HL-60 (cell line): Measurements from ENCODE around the gene RELT.

Experiments
- DNase-seq, 2 experiments: peaks; one replicate each; pipeline ENCODE4 v3.0.0-alpha.2; 2010 to 2020; ENCODE audit warnings: low read depth in 1 of 2, low spot score in 1 of 2
- H3K27ac ChIP-seq: fragments of 250-450 bp; sonication (Bioruptor Pico); replicated peaks from 2 replicates; pipeline ENCODE4 v1.5.1; 2020; ENCODE audit warnings: mild to moderate bottlenecking, moderate library complexity
- H3K27me3 ChIP-seq: fragments of 250-450 bp; sonication (Bioruptor Pico); 2 replicates; pipeline ENCODE4 v1.5.1; 2021; ENCODE audit warnings: mild to moderate bottlenecking, moderate library complexity; ENCODE audit not compliant: insufficient read depth, poor library complexity, severe bottlenecking
- H3K4me3 ChIP-seq: replicated peaks from 2 replicates; pipeline ENCODE4 v1.5.1; 2011; ENCODE audit warnings: mild to moderate bottlenecking, control low read depth, low read length; ENCODE audit not compliant: insufficient read depth
- GABPA ChIP-seq: IDR thresholded peaks from 2 replicates; pipeline ENCODE4 v1.6.1; 2012; ENCODE audit warnings: low read depth
- POLR2AphosphoS5 ChIP-seq: IDR thresholded peaks from 2 replicates; pipeline ENCODE4 v1.6.1; 2012; ENCODE audit warnings: low read depth
- SPI1 ChIP-seq: IDR thresholded peaks from 2 replicates; pipeline ENCODE4 v1.6.1; 2012; ENCODE audit warnings: low read depth, mild to moderate bottlenecking, borderline replicate concordance
- TF ChIP-seq, protein P1 (sequence below): IDR thresholded peaks from 2 replicates; pipeline ENCODE4 v1.6.1; 2012; ENCODE audit warnings: low read depth; ENCODE audit not compliant: insufficient replicate concordance
- TF ChIP-seq, protein P2 (sequence below): IDR thresholded peaks from one replicate; pipeline ENCODE4 v1.5.1; 2011; ENCODE audit warnings: low read length, control low read depth, inconsistent platforms; ENCODE audit not compliant: insufficient read depth

RELT gene

DNA sequence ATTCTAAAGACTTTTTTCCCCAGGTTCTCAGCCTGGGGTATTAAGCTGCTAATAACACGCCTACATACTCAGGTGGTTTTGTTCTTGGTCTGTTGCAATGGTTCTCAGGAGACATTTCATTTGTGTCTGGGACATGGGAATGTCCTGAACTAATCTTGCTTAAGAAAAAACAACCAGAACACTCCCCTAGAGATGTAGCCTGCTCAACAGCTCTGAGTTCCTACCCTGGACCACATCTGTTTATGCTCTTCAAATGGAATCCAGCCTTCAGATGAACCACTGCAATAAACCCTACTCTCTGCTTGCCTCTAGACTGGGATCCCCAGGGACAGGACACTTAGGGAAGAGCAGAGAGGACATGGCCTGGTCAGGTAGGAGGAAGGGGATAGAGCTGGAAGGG, 29.9 kb downstream of the RELT start:
- Histone ChIP-seq H3K27me3 (no peaks in the 10 kb centered on the region), H3K4me3 (no peak overlapping the region), H3K27ac (no peak overlapping the region)
- TF ChIP-seq, protein P1, sequence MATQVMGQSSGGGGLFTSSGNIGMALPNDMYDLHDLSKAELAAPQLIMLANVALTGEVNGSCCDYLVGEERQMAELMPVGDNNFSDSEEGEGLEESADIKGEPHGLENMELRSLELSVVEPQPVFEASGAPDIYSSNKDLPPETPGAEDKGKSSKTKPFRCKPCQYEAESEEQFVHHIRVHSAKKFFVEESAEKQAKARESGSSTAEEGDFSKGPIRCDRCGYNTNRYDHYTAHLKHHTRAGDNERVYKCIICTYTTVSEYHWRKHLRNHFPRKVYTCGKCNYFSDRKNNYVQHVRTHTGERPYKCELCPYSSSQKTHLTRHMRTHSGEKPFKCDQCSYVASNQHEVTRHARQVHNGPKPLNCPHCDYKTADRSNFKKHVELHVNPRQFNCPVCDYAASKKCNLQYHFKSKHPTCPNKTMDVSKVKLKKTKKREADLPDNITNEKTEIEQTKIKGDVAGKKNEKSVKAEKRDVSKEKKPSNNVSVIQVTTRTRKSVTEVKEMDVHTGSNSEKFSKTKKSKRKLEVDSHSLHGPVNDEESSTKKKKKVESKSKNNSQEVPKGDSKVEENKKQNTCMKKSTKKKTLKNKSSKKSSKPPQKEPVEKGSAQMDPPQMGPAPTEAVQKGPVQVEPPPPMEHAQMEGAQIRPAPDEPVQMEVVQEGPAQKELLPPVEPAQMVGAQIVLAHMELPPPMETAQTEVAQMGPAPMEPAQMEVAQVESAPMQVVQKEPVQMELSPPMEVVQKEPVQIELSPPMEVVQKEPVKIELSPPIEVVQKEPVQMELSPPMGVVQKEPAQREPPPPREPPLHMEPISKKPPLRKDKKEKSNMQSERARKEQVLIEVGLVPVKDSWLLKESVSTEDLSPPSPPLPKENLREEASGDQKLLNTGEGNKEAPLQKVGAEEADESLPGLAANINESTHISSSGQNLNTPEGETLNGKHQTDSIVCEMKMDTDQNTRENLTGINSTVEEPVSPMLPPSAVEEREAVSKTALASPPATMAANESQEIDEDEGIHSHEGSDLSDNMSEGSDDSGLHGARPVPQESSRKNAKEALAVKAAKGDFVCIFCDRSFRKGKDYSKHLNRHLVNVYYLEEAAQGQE, result no peak
- TF ChIP-seq SPI1, result no peak
- TF ChIP-seq GABPA, result no peak
- TF ChIP-seq POLR2AphosphoS5, result no peak
- TF ChIP-seq, protein P2, sequence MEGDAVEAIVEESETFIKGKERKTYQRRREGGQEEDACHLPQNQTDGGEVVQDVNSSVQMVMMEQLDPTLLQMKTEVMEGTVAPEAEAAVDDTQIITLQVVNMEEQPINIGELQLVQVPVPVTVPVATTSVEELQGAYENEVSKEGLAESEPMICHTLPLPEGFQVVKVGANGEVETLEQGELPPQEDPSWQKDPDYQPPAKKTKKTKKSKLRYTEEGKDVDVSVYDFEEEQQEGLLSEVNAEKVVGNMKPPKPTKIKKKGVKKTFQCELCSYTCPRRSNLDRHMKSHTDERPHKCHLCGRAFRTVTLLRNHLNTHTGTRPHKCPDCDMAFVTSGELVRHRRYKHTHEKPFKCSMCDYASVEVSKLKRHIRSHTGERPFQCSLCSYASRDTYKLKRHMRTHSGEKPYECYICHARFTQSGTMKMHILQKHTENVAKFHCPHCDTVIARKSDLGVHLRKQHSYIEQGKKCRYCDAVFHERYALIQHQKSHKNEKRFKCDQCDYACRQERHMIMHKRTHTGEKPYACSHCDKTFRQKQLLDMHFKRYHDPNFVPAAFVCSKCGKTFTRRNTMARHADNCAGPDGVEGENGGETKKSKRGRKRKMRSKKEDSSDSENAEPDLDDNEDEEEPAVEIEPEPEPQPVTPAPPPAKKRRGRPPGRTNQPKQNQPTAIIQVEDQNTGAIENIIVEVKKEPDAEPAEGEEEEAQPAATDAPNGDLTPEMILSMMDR, result no peak
- DNase-seq, result no peak

DNA sequence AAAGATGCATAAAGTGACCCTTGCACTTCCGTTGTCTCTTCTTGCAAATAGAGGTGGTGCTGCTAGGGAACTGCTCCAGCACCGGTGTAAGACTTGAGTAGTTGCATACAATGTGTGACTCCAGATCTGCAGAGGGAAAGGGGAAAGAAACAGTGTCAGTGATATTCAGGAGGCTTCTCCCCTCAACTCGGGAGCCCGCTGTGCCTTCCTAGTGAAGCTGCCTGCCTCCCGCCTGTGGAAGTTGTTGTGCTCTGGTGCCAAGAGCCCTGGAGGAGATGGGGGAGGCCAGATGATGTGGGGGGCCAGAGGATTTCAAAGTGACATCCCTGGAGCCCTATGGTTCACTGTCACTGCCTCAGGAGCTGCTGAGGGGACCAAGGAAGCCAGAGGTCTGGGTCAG, 30.4 kb downstream of the RELT start:
- DNase-seq, result no peak
- TF ChIP-seq POLR2AphosphoS5 (no peak), SPI1 (no peak), GABPA (no peak)
- TF ChIP-seq, protein P1, result no peak
- TF ChIP-seq, protein P2, result no peak
- no peak overlapping the region for H3K4me3 ChIP-seq
- no peak overlapping the region for H3K27ac ChIP-seq
- no peaks in the 10 kb centered on the region for H3K27me3 ChIP-seq

DNA sequence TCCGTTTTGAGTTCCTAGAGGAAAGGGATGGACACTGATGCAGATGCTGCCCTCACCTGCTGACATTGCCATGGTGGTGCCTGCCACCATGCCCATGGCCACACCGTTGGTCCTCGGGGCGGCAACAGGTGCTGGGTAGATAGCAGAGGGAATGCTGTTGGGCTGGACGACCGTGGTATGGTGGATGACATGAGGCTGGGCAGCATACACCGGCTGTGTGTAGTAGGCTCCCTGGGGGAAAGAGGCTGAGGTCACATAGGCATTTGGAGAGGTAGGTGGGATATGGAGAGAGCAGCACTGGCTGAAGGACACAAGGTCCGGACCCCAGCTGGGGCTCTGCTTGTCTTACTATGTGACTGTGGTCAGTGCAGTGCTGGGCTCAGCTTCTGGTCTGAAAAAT, 33.2 kb downstream of the RELT start:
- Histone ChIP-seq H3K4me3 (no peak overlapping the region), H3K27me3 (no peaks in the 10 kb centered on the region), H3K27ac (no peak overlapping the region)
- TF ChIP-seq, protein P1, result no peak
- TF ChIP-seq SPI1, result no peak
- TF ChIP-seq, protein P2, result no peak
- TF ChIP-seq POLR2AphosphoS5, result no peak
- DNase-seq, result no peak
